ENCODE data around the gene CSRP2.

Gene CSRP2

GRCh38 chr12:76920172-76921099, 41.6 kb upstream of the CSRP2 start:
- TF ChIP-seq, protein P1, sequence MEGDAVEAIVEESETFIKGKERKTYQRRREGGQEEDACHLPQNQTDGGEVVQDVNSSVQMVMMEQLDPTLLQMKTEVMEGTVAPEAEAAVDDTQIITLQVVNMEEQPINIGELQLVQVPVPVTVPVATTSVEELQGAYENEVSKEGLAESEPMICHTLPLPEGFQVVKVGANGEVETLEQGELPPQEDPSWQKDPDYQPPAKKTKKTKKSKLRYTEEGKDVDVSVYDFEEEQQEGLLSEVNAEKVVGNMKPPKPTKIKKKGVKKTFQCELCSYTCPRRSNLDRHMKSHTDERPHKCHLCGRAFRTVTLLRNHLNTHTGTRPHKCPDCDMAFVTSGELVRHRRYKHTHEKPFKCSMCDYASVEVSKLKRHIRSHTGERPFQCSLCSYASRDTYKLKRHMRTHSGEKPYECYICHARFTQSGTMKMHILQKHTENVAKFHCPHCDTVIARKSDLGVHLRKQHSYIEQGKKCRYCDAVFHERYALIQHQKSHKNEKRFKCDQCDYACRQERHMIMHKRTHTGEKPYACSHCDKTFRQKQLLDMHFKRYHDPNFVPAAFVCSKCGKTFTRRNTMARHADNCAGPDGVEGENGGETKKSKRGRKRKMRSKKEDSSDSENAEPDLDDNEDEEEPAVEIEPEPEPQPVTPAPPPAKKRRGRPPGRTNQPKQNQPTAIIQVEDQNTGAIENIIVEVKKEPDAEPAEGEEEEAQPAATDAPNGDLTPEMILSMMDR (IDR thresholded peaks at IDR 0.05; ENCODE audit: borderline replicate concordance, insufficient read depth, low read depth, low read length): no peak
- no peak overlapping the region for H3K4me3 ChIP-seq (ENCODE audit: low read depth, low read length)

GRCh38 chr12:76919383-76920171, 40.8 kb upstream of the CSRP2 start:
- H3K4me3 ChIP-seq (ENCODE audit: low read depth, low read length): no peak overlapping the region
- TF ChIP-seq, protein P1 (IDR thresholded peaks at IDR 0.05; ENCODE audit: borderline replicate concordance, insufficient read depth, low read depth, low read length): no peak

DNA sequence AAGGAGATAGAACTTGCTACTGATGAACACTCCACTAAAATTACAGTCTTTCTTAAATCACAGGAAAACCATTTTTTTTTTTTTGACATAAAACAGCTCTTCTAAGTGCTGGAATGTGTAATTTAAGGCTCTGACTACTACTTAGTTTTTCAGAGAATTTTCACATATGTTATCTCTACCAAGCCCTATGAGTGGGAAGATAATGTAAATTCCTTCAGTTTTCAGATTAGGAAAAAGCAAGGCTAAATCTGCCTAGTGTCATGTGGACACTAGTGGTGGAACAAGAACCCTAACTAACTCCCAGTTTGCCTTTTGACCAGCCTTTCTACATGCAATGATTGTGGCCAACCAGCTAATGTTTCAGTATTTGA, 37.3 kb upstream of the CSRP2 start:
- no peak overlapping the region for H3K4me3 ChIP-seq (ENCODE audit: low read depth, low read length)
- TF ChIP-seq, protein P1 (IDR thresholded peaks at IDR 0.05; ENCODE audit: borderline replicate concordance, insufficient read depth, low read depth, low read length): no peak

- no peak overlapping the region for H3K4me3 ChIP-seq (ENCODE audit: low read depth, low read length)
- TF ChIP-seq, protein P1 (IDR thresholded peaks at IDR 0.05; ENCODE audit: borderline replicate concordance, insufficient read depth, low read depth, low read length): no peak
Observed at GRCh38 chr12:76915361-76916169, 36.7 kb upstream of the CSRP2 start.

DNA sequence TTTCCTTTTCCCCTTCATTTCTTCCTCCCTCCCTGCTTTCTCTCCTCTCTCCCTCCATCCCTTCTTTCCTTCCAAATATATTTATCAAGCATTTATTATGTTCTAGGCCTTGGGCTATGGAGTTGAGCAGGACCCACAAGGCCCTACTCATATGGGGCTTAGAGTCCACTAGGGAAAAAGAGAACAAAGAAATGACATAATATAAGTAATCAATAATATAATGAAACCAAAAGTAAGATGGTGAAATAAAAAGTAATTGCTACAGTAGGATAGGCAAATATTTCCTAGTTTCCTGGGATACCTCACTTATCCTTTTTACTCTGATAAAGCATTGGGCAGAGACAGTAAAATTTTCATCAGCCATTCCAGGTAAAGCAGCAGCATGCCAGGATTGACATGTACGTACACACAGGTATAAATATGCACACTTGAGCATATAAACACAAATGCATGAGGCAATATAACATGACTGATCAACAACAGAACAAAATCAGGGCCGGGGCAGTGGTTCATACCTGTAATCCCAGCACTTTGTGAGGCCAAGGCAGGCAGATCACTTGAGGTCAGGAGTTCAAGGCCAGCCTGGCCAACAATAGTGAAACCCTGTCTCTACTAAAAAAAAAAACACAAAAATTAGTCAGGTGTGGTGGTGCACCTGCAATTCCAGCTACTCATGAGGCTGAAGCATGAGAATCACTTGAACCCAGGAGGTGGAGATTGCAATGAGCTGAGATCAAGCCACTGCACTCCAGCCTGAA, 35.5 kb upstream of the CSRP2 start:
- no peak overlapping the region for H3K4me3 ChIP-seq (ENCODE audit: low read depth, low read length)
- TF ChIP-seq, protein P1 (IDR thresholded peaks at IDR 0.05; ENCODE audit: borderline replicate concordance, insufficient read depth, low read depth, low read length): no peak

- TF ChIP-seq, protein P1 (IDR thresholded peaks at IDR 0.05; ENCODE audit: borderline replicate concordance, insufficient read depth, low read depth, low read length): no peak
- no peak overlapping the region for H3K4me3 ChIP-seq (ENCODE audit: low read depth, low read length)
Observed at GRCh38 chr12:76909290-76909689, 30.5 kb upstream of the CSRP2 start.

All from GM12875 (cell line).